CD8-positive, alpha-beta memory T cell (primary cell): ENCODE data around the gene IFNGR1. TPM values are rescaled to one million over a fixed set of nuclear protein-coding genes. Genes with fewer than 3 reads are reported as not detected.
A peak's percentile ranks its signal among the peaks of the same experiment; 100 is the strongest.
"Not testable (repeated sequence)": the region's sequence is repeated elsewhere in the genome, so short reads cannot be mapped to it uniquely, and the experiment has no call there.

Experiments
- CTCF ChIA-PET: fragments of 350-600 bp; sonication (Branson Sonifier 250); formaldehyde crosslinking; loops from one replicate; lab custom pipeline; 2021; ENCODE audit warnings: antibody characterized with exemption; lab: Charles Lee
- POLR2A ChIA-PET: fragments of 350-600 bp; sonication (Branson Sonifier 250); formaldehyde crosslinking; loops from one replicate; lab custom pipeline; 2021; ENCODE audit warnings: antibody characterized with exemption; lab: Charles Lee
- DNase-seq, 5 donors: peaks; one replicate each; pipeline versions ENCODE4 v3.0.0 to v3.0.0-alpha.2; 2020 to 2022; ENCODE audit warnings: mixed read lengths in 1 of 5
- H3K27ac ChIP-seq: one replicate; pipeline ENCODE4 v1.7.0; 2013; ENCODE audit warnings: low read depth, mild to moderate bottlenecking, low read length, moderate library complexity
- H3K27me3 ChIP-seq: 2 replicates; pipeline ENCODE4 v1.7.0; 2013; ENCODE audit warnings: low read length, mild to moderate bottlenecking; ENCODE audit not compliant: insufficient read depth, poor library complexity, severe bottlenecking
- H3K36me3 ChIP-seq: 2 replicates; pipeline ENCODE4 v1.7.0; 2013; ENCODE audit warnings: mild to moderate bottlenecking, low read length, moderate library complexity; ENCODE audit not compliant: insufficient read depth
- H3K4me1 ChIP-seq: 2 replicates; pipeline ENCODE4 v1.7.0; 2013; ENCODE audit warnings: mild to moderate bottlenecking, low read length, moderate library complexity; ENCODE audit not compliant: insufficient read depth
- H3K4me3 ChIP-seq: 2 replicates; pipeline ENCODE4 v1.7.0; 2013; ENCODE audit warnings: mild to moderate bottlenecking, low read length
- H3K9me3 ChIP-seq: 2 replicates; pipeline ENCODE4 v1.7.0; 2013; ENCODE audit warnings: mild to moderate bottlenecking, low read length
- H3K27ac Mint-ChIP-seq, 8 donors: one replicate each; pipeline ENCODE4 v1.8.0; 2020 to 2021; ENCODE audit warnings: mixed read lengths in 8 of 8, mild to moderate bottlenecking in 6 of 8, inconsistent platforms in 3 of 8, moderate library complexity in 3 of 8
- H3K27me3 Mint-ChIP-seq, 2 donors: one replicate each; pipeline ENCODE4 v1.8.0; 2020 to 2021; ENCODE audit warnings: mixed read lengths in 2 of 2, mild to moderate bottlenecking in 1 of 2, moderate library complexity in 1 of 2
- H3K36me3 Mint-ChIP-seq, 3 donors: one replicate each; pipeline ENCODE4 v1.8.0; 2020 to 2021; ENCODE audit warnings: mixed read lengths in 3 of 3, inconsistent platforms in 1 of 3, mild to moderate bottlenecking in 1 of 3
- H3K4me1 Mint-ChIP-seq, 3 donors: one replicate each; pipeline ENCODE4 v1.8.0; 2020 to 2021; ENCODE audit warnings: mixed read lengths in 3 of 3, inconsistent platforms in 1 of 3, mild to moderate bottlenecking in 1 of 3
- H3K4me3 Mint-ChIP-seq, 7 donors: one replicate each; pipeline ENCODE4 v1.8.0; 2020 to 2021; ENCODE audit warnings: mixed read lengths in 7 of 7, mild to moderate bottlenecking in 6 of 7, moderate library complexity in 4 of 7, inconsistent platforms in 2 of 7
- H3K9me3 Mint-ChIP-seq, 5 donors: one replicate each; pipeline ENCODE4 v1.8.0; 2020 to 2022; ENCODE audit warnings: mixed read lengths in 5 of 5, mild to moderate bottlenecking in 3 of 5, moderate library complexity in 2 of 5, inconsistent platforms in 1 of 5
- polyA plus RNA-seq: library from polyadenylated mRNA; unstranded; fragments of 300-500 nt; fragmentation: Illumina TruSeq; gene quantifications from one replicate; pipeline ENCODE4 v1.2.3, GENCODE V29; 2021
- total RNA-seq, 2 experiments: library from RNA; stranded (reverse); gene quantifications; one replicate each; pipeline ENCODE4 v1.2.3, GENCODE V29; 2021

The IFNGR1 gene
- total and polyA plus RNA-seq, 3 experiments from 2014 or later, result 18.9 to 80.0 (median 19.9) TPM

GRCh38 chr6:137260217-137260616 lies 41.0 kb upstream of the IFNGR1 start:
- Histone ChIP-seq H3K27me3 (no peaks in the 10 kb centered on the region), H3K36me3 (no peaks in the 10 kb centered on the region), H3K4me3 (no peak overlapping the region), H3K9me3 (no peaks in the 10 kb centered on the region), H3K27ac (no peak overlapping the region), H3K4me1 (peaks cover 12% of the 10 kb centered on the region)
- peaks cover 3 to 11% (median 8%) of the 10 kb centered on the region in 5 donors for H3K9me3 Mint-ChIP-seq
- H3K27me3 Mint-ChIP-seq, result peaks cover 2 to 4% of the 10 kb centered on the region in 2 donors
- no peak for DNase-seq
- peaks cover 0 to 28% (median 4%) of the 10 kb centered on the region in 3 donors for H3K36me3 Mint-ChIP-seq
- ChIA-PET CTCF (no interaction called here), POLR2A (interaction anchor here (0.6 to 0.7 kb wide), 3 partner anchors 28 to 970 kb away, joined by 3 read pairs; partner anchors contain the start of gene BCLAF1)
- H3K4me1 Mint-ChIP-seq, result peaks cover 41 to 48% (median 48%) of the 10 kb centered on the region in 3 donors
- peak overlapping the region in 5 of 8 donors; percentile 51 to 83 (median 75) for H3K27ac Mint-ChIP-seq
- H3K4me3 Mint-ChIP-seq, result peak overlapping the region in 1 of 7 donors; percentile 66

- H3K4me1 ChIP-seq, result peaks cover 12% of the 10 kb centered on the region
- Mint-ChIP-seq H3K4me3 (no peak overlapping the region), H3K4me1 (peaks cover 41 to 48% (median 48%) of the 10 kb centered on the region in 3 donors), H3K36me3 (peaks cover 1 to 31% (median 4%) of the 10 kb centered on the region in 3 donors), H3K9me3 (peaks cover 9 to 19% (median 17%) of the 10 kb centered on the region in 5 donors), H3K27me3 (peaks cover 2 to 4% of the 10 kb centered on the region in 2 donors), H3K27ac (peak overlapping the region in 3 of 8 donors; percentile 61 to 70 (median 67))
- H3K4me3 ChIP-seq, result no peak overlapping the region
- no peak overlapping the region for H3K27ac ChIP-seq
- ChIA-PET POLR2A (interaction anchor here (0.6 kb wide), 1 partner anchor 970 kb away, joined by 3 read pairs; the partner anchor contains the start of gene BCLAF1), CTCF (no interaction called here)
- H3K36me3 ChIP-seq, result no peaks in the 10 kb centered on the region
- H3K27me3 ChIP-seq, result no peaks in the 10 kb centered on the region
- no peaks in the 10 kb centered on the region for H3K9me3 ChIP-seq
- no peak for DNase-seq
Observed at GRCh38 chr6:137259349-137259748, 40.2 kb upstream of the IFNGR1 start.

GRCh38 chr6:137258170-137258569 lies 39.0 kb upstream of the IFNGR1 start:
- no peaks in the 10 kb centered on the region for H3K27me3 ChIP-seq
- CTCF ChIA-PET, result no interaction called here
- peaks cover 41 to 47% (median 44%) of the 10 kb centered on the region in 3 donors for H3K4me1 Mint-ChIP-seq
- DNase-seq, result peak in 2 of 5 donors; percentile 14 to 32
- H3K4me3 ChIP-seq, result no peak overlapping the region
- peaks cover 2 to 5% of the 10 kb centered on the region in 2 donors for H3K27me3 Mint-ChIP-seq
- H3K36me3 Mint-ChIP-seq, result peaks cover 3 to 37% (median 3%) of the 10 kb centered on the region in 3 donors
- peak overlapping the region in 4 of 7 donors; percentile 2 to 29 (median 20) for H3K4me3 Mint-ChIP-seq
- H3K27ac Mint-ChIP-seq, result peak overlapping the region in 6 of 8 donors; percentile 10 to 83 (median 52)
- H3K36me3 ChIP-seq, result no peaks in the 10 kb centered on the region
- POLR2A ChIA-PET, result no interaction called here
- H3K9me3 ChIP-seq, result no peaks in the 10 kb centered on the region
- H3K4me1 ChIP-seq, result peaks cover 12% of the 10 kb centered on the region
- no peak overlapping the region for H3K27ac ChIP-seq
- H3K9me3 Mint-ChIP-seq, result peaks cover 14 to 24% (median 23%) of the 10 kb centered on the region in 5 donors

- Histone ChIP-seq H3K4me1 (peaks cover 11% of the 10 kb centered on the region), H3K27me3 (no peaks in the 10 kb centered on the region), H3K27ac (no peak overlapping the region), H3K36me3 (no peaks in the 10 kb centered on the region), H3K9me3 (no peaks in the 10 kb centered on the region), H3K4me3 (no peak overlapping the region)
- CTCF ChIA-PET, result no interaction called here
- peak overlapping the region in 1 of 8 donors; percentile 17 for H3K27ac Mint-ChIP-seq
- H3K4me3 Mint-ChIP-seq, result no peak overlapping the region
- H3K4me1 Mint-ChIP-seq, result peaks cover 25 to 31% (median 28%) of the 10 kb centered on the region in 3 donors
- peaks cover 16 to 30% (median 23%) of the 10 kb centered on the region in 5 donors for H3K9me3 Mint-ChIP-seq
- no peak for DNase-seq
- POLR2A ChIA-PET, result no interaction called here
- H3K27me3 Mint-ChIP-seq, result peaks cover 2 to 14% of the 10 kb centered on the region in 2 donors
- peaks cover 3 to 46% (median 3%) of the 10 kb centered on the region in 3 donors for H3K36me3 Mint-ChIP-seq
Observed at GRCh38 chr6:137256350-137257103, 37.3 kb upstream of the IFNGR1 start.

GRCh38 chr6:137254966-137255365 lies 35.8 kb upstream of the IFNGR1 start:
- Mint-ChIP-seq H3K27me3 (peaks cover 2 to 14% of the 10 kb centered on the region in 2 donors), H3K27ac (no peak overlapping the region), H3K36me3 (peaks cover 3 to 46% (median 3%) of the 10 kb centered on the region in 3 donors), H3K4me1 (peaks cover 13 to 19% (median 17%) of the 10 kb centered on the region in 3 donors), H3K9me3 (peaks cover 16 to 30% (median 23%) of the 10 kb centered on the region in 5 donors), H3K4me3 (no peak overlapping the region)
- H3K4me1 ChIP-seq, result no peaks in the 10 kb centered on the region
- POLR2A ChIA-PET, result no interaction called here
- H3K9me3 ChIP-seq, result no peaks in the 10 kb centered on the region
- H3K4me3 ChIP-seq, result no peak overlapping the region
- CTCF ChIA-PET, result no interaction called here
- H3K27me3 ChIP-seq, result no peaks in the 10 kb centered on the region
- DNase-seq, result no peak
- H3K27ac ChIP-seq, result no peak overlapping the region
- no peaks in the 10 kb centered on the region for H3K36me3 ChIP-seq

GRCh38 chr6:137254430-137254829 lies 35.2 kb upstream of the IFNGR1 start:
- H3K36me3 ChIP-seq, H3K4me1 ChIP-seq, H3K27ac Mint-ChIP-seq, DNase-seq, CTCF ChIA-PET, H3K27me3 ChIP-seq, H3K4me3 ChIP-seq, H3K9me3 ChIP-seq, H3K27ac ChIP-seq, POLR2A ChIA-PET, H3K4me3 Mint-ChIP-seq: not testable (repeated sequence)
- H3K36me3 Mint-ChIP-seq, result peaks cover 3 to 46% (median 3%) of the 10 kb centered on the region in 3 donors
- H3K27me3 Mint-ChIP-seq, result peaks cover 2 to 14% of the 10 kb centered on the region in 2 donors
- peaks cover 13 to 19% (median 16%) of the 10 kb centered on the region in 3 donors for H3K4me1 Mint-ChIP-seq
- H3K9me3 Mint-ChIP-seq, result peaks cover 16 to 30% (median 23%) of the 10 kb centered on the region in 5 donors

GRCh38 chr6:137248702-137249101 lies 29.5 kb upstream of the IFNGR1 start:
- Histone ChIP-seq H3K36me3 (no peaks in the 10 kb centered on the region), H3K27me3 (no peaks in the 10 kb centered on the region), H3K9me3 (no peaks in the 10 kb centered on the region), H3K4me3 (no peak overlapping the region), H3K4me1 (no peaks in the 10 kb centered on the region), H3K27ac (no peak overlapping the region)
- CTCF ChIA-PET, result no interaction called here
- Mint-ChIP-seq H3K36me3 (peaks cover 0 to 18% (median 2%) of the 10 kb centered on the region in 3 donors), H3K27me3 (peaks cover 0 to 9% of the 10 kb centered on the region in 2 donors), H3K4me1 (no peaks in the 10 kb centered on the region), H3K4me3 (no peak overlapping the region), H3K27ac (no peak overlapping the region), H3K9me3 (peaks cover 0 to 9% (median 0%) of the 10 kb centered on the region in 5 donors)
- POLR2A ChIA-PET, result no interaction called here
- DNase-seq, result no peak

GRCh38 chr6:137247724-137248123 lies 28.5 kb upstream of the IFNGR1 start:
- no peak overlapping the region for H3K27ac ChIP-seq
- H3K9me3 ChIP-seq, result no peaks in the 10 kb centered on the region
- H3K4me3 ChIP-seq, result no peak overlapping the region
- peaks cover 0 to 6% of the 10 kb centered on the region in 2 donors for H3K27me3 Mint-ChIP-seq
- H3K27me3 ChIP-seq, result no peaks in the 10 kb centered on the region
- ChIA-PET POLR2A (no interaction called here), CTCF (no interaction called here)
- peaks cover 0 to 5% (median 0%) of the 10 kb centered on the region in 5 donors for H3K9me3 Mint-ChIP-seq
- H3K36me3 ChIP-seq, result no peaks in the 10 kb centered on the region
- H3K36me3 Mint-ChIP-seq, result peaks cover 0 to 17% (median 2%) of the 10 kb centered on the region in 3 donors
- H3K4me3 Mint-ChIP-seq, result no peak overlapping the region
- no peaks in the 10 kb centered on the region for H3K4me1 ChIP-seq
- no peak overlapping the region for H3K27ac Mint-ChIP-seq
- DNase-seq, result no peak
- no peaks in the 10 kb centered on the region for H3K4me1 Mint-ChIP-seq
